Epithelial cell of proximal tubule (primary cell): ENCODE measurements around the gene DGLUCY. TPM values are rescaled to one million over a fixed set of nuclear protein-coding genes. Genes with fewer than 3 reads are reported as not detected.

Experiments used
- DNase-seq: peaks from one replicate; pipeline ENCODE4 v3.0.0-alpha.2; 2011; ENCODE audit warnings: low read depth
- H3K4me3 ChIP-seq: 2 replicates; pipeline ENCODE4 v1.5.1; 2011; ENCODE audit warnings: low read depth, mild to moderate bottlenecking, low read length
- CTCF ChIP-seq: conservative IDR thresholded peaks from 2 replicates; pipeline ENCODE4 v1.5.1; 2012; ENCODE audit warnings: low read depth, mild to moderate bottlenecking, low read length
- total RNA-seq: library from RNA; depleted of rRNA; stranded (reverse); fragments of >200 nt; gene quantifications from 2 replicates; pipeline ENCODE4 v1.2.3, GENCODE V29; 2015

DGLUCY gene
- total RNA-seq, result 21.6 and 27.9 TPM in 2 replicates

GRCh38 chr14:91113829-91114078, at the start of gene DGLUCY:
Gene DGLUCY (plus strand): TSS chr14:91114073. CDS start chr14:91160295, 46,222 bp downstream.
- DNase-seq, result no peak
- peak within 1 kb of the TSS; percentile 84 for H3K4me3 ChIP-seq
- TF ChIP-seq CTCF, result no peak

GRCh38 chr14:91065266-91065665, 48.6 kb upstream of the DGLUCY start:
- H3K4me3 ChIP-seq, result no peak overlapping the region
- TF ChIP-seq CTCF, result no peak
- peak; percentile 56 for DNase-seq

GRCh38 chr14:91067186-91067585, 46.7 kb upstream of the DGLUCY start:
- TF ChIP-seq CTCF, result no peak

GRCh38 chr14:91068642-91069041, 45.2 kb upstream of the DGLUCY start:
- H3K4me3 ChIP-seq, result no peak overlapping the region
- TF ChIP-seq CTCF, result no peak
- no peak for DNase-seq

More at GRCh38 chr14:91067186-91067585, 46.7 kb upstream of the DGLUCY start:
- no peak overlapping the region for H3K4me3 ChIP-seq
- DNase-seq, result no peak

GRCh38 chr14:91070572-91070971, 43.3 kb upstream of the DGLUCY start:
- TF ChIP-seq CTCF, result no peak
- no peak overlapping the region for H3K4me3 ChIP-seq
- no peak for DNase-seq

- no peak for DNase-seq
- TF ChIP-seq CTCF, result no peak
- no peak overlapping the region for H3K4me3 ChIP-seq
These were observed 38.3 kb upstream of the DGLUCY start for GRCh38 chr14:91075553-91075952.

- no peak for DNase-seq
- TF ChIP-seq CTCF, result no peak
- no peak overlapping the region for H3K4me3 ChIP-seq
These were observed 35.7 kb upstream of the DGLUCY start for GRCh38 chr14:91078095-91078737.
